Dendritic cell treated with granulocyte-macrophage colony-stimulating factor and Interleukin-4, amounts not matched to agents 40 ng/mL and 50 ng/mL, for 4 days (primary cell): ENCODE results near the gene SRRM2.
"Not testable (repeated sequence)": the region's sequence is repeated elsewhere in the genome, so short reads cannot be mapped to it uniquely, and the experiment has no call there.

Experiments used
- H3K27ac Mint-ChIP-seq: one replicate; pipeline ENCODE4 v1.8.0; 2022; ENCODE audit warnings: mild to moderate bottlenecking, mixed read lengths
- H3K27me3 Mint-ChIP-seq: one replicate; pipeline ENCODE4 v1.8.0; 2022; ENCODE audit warnings: mild to moderate bottlenecking, mixed read lengths
- H3K36me3 Mint-ChIP-seq: one replicate; pipeline ENCODE4 v1.8.0; 2022; ENCODE audit warnings: low read depth, mixed read lengths
- H3K4me1 Mint-ChIP-seq: one replicate; pipeline ENCODE4 v1.8.0; 2022; ENCODE audit warnings: low read depth, mixed read lengths
- H3K4me3 Mint-ChIP-seq: one replicate; pipeline ENCODE4 v1.8.0; 2022; ENCODE audit warnings: mild to moderate bottlenecking, moderate library complexity, mixed read lengths
- H3K9me3 Mint-ChIP-seq: one replicate; pipeline ENCODE4 v1.8.0; 2022; ENCODE audit warnings: mixed read lengths
- intact Hi-C: fragments of 100-400 bp; cut with micrococcal nuclease; formaldehyde crosslinking; loops from one replicate; pipeline ENCODE4 v1.15.0; 2022

SRRM2 gene

DNA sequence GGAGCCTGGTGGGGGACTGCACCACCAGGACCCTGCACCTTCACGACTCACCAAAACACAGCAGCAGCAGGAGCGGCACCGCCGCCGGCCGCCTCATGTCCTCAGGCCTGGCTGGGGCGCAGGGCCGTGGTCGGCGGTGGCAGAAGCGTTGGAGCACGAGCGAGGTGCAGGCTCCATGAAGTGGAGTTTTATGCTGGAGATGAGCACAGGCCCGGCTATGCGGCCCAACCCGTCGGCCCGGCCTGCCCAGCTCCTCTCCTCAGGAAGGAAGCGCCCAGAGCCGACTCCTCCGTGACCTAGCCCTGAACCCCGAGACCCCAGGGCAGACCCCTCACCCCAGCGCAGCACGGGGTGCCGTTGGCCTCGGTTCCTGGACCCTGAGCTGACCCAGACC lies 32.4 kb upstream of the SRRM2 start, which contains the start of gene PRSS27:
TSS of gene PRSS27 (minus strand) at position 161 of the 394 bp plus-strand sequence. CDS start at position 97, 64 bp downstream.
- Mint-ChIP-seq H3K4me3 (peak within 1 kb of the TSS; percentile 79), H3K27me3 (peaks cover 28% of the 10 kb centered on the region), H3K36me3 (no peaks in the 10 kb centered on the region), H3K27ac (peak within 1 kb of the TSS; percentile 83), H3K9me3 (no peaks in the 10 kb centered on the region), H3K4me1 (peaks cover 25% of the 10 kb centered on the region)
- intact Hi-C loops = loop anchor here (2.0 kb wide), 1 partner anchor 33 kb away; the partner anchor contains the start of gene SRRM2

DNA sequence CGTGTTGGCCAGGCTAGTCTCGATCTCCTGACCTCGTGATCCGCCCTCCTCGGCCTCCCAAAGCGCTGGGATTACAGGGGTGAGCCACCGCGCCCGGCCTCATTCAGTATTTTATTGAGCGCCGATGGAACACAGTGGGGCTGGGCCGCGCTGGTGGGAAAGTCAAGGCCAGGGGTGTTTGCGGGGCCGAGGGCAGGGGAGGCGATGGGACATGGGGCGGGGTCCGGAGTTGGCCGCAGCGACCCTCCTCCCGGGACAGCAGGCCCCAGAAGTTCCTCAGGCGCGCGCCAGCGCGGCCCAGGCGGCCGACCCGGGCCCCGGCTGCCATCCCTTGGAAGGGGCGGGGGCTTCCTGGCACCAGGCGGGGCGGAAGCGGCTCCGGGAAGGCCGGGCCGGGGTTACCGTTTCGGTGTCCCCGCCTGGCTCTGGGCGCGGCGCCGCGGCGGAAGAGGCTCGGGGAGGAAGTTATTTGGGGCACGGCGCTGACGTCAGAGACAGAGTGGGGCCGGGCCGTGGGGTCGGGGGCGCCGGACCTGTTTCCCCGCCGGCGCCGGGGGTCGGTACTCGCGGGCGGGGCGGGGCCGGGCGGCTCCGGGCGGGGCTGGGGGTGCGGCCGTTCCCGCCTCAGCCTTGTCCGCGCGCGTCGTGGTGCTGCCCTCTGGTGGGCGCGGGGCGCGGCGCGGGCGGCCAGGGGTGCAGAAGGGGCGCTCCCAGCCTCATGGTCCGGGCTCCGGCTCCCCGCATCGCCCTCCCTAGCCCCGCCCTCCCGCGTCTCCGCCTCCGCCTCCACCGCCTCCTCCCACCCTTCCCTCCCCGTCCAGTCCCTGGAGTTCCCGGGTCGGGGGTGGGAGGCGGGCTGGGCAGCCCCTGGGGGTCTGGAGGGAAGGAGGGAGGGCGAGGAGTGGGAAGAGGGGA lies 31.5 kb upstream of the SRRM2 start:
- no peaks in the 10 kb centered on the region for H3K9me3 Mint-ChIP-seq
- peak overlapping the region; percentile 79 for H3K4me3 Mint-ChIP-seq
- intact Hi-C loops = loop anchor here (2.0 kb wide), 1 partner anchor 32 kb away; the partner anchor contains the start of gene SRRM2
- H3K27me3 Mint-ChIP-seq = peaks cover 27% of the 10 kb centered on the region
- no peaks in the 10 kb centered on the region for H3K36me3 Mint-ChIP-seq
- H3K4me1 Mint-ChIP-seq = peaks cover 16% of the 10 kb centered on the region
- H3K27ac Mint-ChIP-seq = peak overlapping the region; percentile 83

DNA sequence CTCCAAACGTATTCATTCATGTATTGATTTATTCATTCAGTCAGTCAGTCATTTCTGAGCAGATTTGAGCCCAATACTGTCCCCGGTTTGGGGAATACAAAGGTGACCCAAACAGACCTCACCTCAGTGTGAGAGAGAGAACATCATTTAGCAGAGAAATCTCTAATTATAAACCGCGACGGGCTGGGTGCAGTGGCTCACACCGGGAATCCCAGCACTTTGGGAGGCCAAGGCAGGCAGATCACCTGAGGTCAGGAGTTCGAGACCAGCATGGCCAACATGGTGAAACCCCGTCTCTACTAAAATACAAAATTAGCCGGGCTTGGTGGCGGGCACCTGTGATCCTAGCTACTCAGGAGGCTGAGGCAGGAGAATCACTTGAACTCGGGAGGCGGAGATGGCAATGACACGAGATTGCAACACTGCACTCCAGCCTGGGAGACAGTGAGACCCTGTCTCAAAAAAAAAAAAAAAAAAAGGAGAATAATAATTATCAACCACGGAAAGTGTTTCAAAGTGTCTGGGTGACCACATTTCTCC lies 30.7 kb upstream of the SRRM2 start:
- H3K4me1 Mint-ChIP-seq = peaks cover 10% of the 10 kb centered on the region
- peaks cover 19% of the 10 kb centered on the region for H3K27me3 Mint-ChIP-seq
- H3K36me3 Mint-ChIP-seq, H3K27ac Mint-ChIP-seq, H3K9me3 Mint-ChIP-seq: not testable (repeated sequence)
- H3K4me3 Mint-ChIP-seq = peak overlapping the region; percentile 42
- intact Hi-C loops = loop anchor here (2.0 kb wide), 1 partner anchor 31 kb away; the partner anchor contains the start of gene SRRM2

DNA sequence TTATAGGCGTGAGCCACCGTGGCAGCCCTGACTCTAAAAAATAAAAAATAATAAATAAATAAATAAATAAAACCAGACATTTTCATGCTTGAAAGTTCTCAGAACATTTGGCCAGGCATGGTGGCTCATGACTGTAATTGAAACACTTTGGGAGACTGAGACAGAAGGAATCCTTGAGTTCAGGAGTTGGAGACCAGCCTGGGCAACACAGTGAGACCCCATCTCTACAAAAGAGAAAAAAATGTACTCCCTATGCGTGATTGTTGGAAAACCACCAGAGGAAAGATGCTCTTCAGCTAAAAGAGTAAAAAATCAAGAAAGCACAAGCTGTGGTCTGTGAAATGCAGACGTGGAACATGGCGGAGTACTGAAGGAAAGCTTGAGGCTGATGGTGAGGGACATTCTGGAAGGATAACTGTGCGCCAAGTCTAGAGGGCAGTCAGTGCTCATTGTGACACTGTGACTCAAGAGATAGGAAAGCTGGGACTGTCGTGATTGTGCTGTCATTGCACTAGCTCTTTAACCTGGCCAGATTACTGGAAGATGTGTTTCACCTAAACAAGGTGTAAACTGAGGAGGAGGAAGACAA lies 28.3 kb upstream of the SRRM2 start:
- Mint-ChIP-seq H3K27ac (no peak overlapping the region), H3K4me1 (peaks cover 10% of the 10 kb centered on the region), H3K27me3 (peaks cover 14% of the 10 kb centered on the region), H3K36me3 (no peaks in the 10 kb centered on the region), H3K4me3 (no peak overlapping the region), H3K9me3 (no peaks in the 10 kb centered on the region)
- intact Hi-C loops = no loop called here

DNA sequence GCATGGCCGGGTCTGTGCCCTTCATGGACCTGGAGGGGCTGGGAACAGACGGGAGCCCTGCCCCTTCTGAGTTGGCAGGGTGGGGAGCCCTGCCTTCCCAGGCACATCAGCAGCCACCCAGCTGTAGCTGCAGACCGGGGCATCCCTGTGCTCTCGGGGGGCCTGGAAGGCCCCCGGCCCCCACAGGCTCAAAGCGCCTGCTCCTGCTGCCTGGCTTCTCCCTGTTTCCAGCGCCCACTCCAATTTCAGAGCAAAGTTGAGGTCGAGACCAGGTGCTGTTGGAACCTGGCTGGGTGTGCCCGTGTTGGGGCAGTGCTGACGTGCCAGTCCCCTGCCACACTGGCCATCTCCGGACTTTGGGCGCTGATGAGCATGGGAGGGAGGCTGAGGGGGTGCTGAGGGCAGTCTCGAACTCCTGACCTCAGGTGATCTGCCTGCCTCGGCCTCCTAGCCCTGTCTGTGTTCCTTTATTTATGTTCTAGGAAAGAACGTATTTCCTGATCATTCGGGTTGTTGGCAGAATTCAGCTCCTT lies 27.6 kb upstream of the SRRM2 start:
- H3K27ac Mint-ChIP-seq = no peak overlapping the region

DNA sequence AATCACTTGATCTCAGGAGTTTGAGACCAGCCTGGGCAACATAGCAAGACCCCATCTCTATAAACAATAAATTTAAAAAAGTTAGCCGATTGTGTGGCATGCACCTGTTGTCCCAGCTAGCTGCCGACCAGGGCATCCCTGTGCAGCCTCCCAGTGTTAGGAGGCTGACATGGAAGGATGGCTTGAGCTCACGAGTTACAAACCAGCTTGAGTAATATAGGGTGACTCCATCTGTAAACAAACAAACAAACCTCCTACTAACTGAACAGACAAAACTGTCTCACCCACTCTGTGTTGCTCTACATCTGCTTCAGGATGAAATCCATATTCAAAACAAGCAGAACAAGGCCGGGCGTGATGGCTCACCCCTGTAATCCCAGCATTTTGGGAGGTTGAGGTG lies 25.5 kb upstream of the SRRM2 start:
- peaks cover 5% of the 10 kb centered on the region for H3K4me1 Mint-ChIP-seq
- no peaks in the 10 kb centered on the region for H3K9me3 Mint-ChIP-seq
- intact Hi-C loops = no loop called here
- H3K4me3 Mint-ChIP-seq = no peak overlapping the region
- peaks cover 14% of the 10 kb centered on the region for H3K27me3 Mint-ChIP-seq
- H3K36me3 Mint-ChIP-seq = no peaks in the 10 kb centered on the region
- H3K27ac Mint-ChIP-seq = no peak overlapping the region

More for the DNA sequence above, 27.6 kb upstream of the SRRM2 start:
- H3K4me1 Mint-ChIP-seq = peaks cover 9% of the 10 kb centered on the region
- peaks cover 14% of the 10 kb centered on the region for H3K27me3 Mint-ChIP-seq
- no peak overlapping the region for H3K4me3 Mint-ChIP-seq
- no peaks in the 10 kb centered on the region for H3K9me3 Mint-ChIP-seq
- intact Hi-C loops = no loop called here
- no peaks in the 10 kb centered on the region for H3K36me3 Mint-ChIP-seq

DNA sequence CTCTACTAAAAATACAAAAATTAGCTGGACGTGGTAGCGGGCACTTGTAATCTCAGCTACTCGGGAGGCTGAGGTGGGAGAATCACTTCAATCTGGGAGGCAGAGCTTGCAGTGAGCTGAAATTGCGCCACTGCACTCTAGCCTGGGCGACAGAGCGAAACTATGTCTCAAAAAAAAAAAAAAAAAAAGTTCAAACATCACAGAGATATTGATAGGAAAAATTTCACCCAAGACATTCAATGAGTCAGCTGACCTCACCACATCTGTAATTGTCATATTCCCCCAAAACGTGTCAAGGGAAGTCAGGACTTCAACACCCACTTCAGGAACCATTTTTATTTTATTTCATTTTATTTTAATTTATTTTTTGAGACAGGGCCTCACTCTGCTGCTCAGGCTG lies 24.4 kb upstream of the SRRM2 start:
- no peaks in the 10 kb centered on the region for H3K36me3 Mint-ChIP-seq
- H3K4me1 Mint-ChIP-seq = peaks cover 4% of the 10 kb centered on the region
- no peak overlapping the region for H3K4me3 Mint-ChIP-seq
- H3K27me3 Mint-ChIP-seq = peaks cover 14% of the 10 kb centered on the region
- no peak overlapping the region for H3K27ac Mint-ChIP-seq
- no peaks in the 10 kb centered on the region for H3K9me3 Mint-ChIP-seq
- intact Hi-C loops = no loop called here

DNA sequence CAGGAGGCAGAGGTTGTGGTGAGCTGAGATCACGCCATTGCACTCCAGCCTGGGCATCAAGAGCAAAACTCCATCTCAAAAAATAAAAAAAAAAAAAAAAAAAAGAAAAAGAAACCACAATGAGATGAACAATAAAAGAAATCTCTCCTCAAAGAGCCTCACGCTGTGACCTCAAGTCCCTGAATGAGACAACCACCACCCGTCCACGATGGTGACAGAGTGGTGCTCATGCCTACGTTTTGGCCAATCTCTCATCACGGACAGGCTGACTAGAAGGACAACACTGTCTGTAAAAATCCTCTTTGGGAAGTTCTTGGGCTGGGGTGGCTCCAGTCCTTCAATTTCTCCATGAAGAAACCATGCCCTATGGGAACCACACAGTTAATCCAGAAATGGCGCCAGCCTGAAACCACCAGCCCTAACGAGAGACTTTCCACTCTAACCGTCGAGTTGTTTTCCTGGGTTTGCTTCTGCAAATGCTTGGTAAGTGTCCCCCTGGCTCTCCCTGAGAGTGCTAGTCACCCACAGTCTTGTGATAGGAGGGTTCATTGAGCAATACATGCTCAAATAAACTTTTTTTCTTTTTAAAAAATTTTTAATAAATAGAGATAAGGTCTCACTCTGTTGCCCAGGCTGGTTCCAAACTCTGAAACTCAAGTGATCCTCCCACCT lies 17.5 kb upstream of the SRRM2 start:
- Mint-ChIP-seq H3K4me1 (no peaks in the 10 kb centered on the region), H3K36me3 (no peaks in the 10 kb centered on the region), H3K27me3 (peaks cover 1% of the 10 kb centered on the region), H3K4me3 (no peak overlapping the region), H3K9me3 (no peaks in the 10 kb centered on the region), H3K27ac (no peak overlapping the region)
- intact Hi-C loops = no loop called here

DNA sequence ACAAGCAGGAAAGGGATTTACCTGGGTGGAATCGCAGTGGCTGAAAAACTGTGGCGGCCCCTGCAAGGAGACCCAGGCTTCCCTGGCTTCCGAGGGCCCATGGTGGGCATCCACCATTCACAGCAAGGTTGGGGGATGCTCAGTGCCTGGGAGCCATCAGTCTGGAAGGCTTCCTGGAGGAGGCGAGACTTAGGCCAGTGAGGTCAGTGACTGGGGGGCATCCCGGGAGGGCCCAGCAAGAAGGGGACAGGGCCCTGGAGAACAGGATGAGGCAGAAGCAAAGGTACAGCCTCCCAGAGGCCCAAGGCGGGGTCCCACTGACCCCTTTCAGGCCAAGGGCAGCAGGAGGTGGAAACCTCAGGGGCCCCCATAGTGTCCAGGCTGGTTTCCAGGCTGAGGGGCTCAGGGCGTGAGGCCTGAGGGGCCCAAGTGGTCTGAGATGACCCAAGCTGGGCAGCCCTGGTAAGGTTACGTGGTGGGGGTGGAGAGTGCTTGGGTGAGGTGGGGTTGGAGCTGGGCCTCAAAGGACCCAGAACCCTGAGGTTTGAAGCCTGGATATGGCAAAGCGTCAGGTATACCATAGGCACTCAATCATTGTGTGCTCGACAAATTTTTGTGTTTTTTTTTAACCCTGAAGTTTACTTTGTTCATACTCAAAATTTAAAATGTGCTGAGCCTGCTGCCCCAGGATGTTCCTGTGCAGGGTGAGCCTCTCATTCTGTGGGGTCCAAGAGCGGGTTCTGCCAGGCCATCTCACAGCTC lies 15.8 kb upstream of the SRRM2 start:
- intact Hi-C loops = no loop called here
- no peaks in the 10 kb centered on the region for H3K36me3 Mint-ChIP-seq
- H3K4me1 Mint-ChIP-seq = peaks cover 7% of the 10 kb centered on the region
- H3K27me3 Mint-ChIP-seq = peaks cover 5% of the 10 kb centered on the region
- no peak overlapping the region for H3K4me3 Mint-ChIP-seq
- no peaks in the 10 kb centered on the region for H3K9me3 Mint-ChIP-seq
- peak overlapping the region; percentile 54 for H3K27ac Mint-ChIP-seq

DNA sequence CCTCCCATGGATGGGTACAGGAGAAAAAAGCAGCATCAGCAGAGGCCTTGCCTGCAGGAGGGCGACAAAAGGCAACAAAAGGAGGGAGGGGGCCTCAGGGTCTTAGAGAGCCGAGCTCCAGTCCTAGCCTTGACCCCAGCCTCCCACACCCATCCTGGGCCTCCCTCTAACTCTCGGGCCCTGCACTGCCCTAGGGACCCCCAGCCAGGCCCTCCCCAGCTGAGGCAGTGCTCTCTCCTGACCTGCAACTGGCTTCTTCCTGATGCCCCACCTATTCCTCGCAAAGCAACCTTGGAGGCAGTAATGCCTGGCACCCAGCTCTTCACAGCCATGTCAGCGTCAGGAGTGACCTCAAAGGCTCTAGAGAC lies 15.2 kb upstream of the SRRM2 start:
- Mint-ChIP-seq H3K27me3 (peaks cover 5% of the 10 kb centered on the region), H3K36me3 (no peaks in the 10 kb centered on the region), H3K4me1 (peaks cover 7% of the 10 kb centered on the region), H3K9me3 (no peaks in the 10 kb centered on the region), H3K4me3 (no peak overlapping the region), H3K27ac (peak overlapping the region; percentile 54)
- intact Hi-C loops = no loop called here

DNA sequence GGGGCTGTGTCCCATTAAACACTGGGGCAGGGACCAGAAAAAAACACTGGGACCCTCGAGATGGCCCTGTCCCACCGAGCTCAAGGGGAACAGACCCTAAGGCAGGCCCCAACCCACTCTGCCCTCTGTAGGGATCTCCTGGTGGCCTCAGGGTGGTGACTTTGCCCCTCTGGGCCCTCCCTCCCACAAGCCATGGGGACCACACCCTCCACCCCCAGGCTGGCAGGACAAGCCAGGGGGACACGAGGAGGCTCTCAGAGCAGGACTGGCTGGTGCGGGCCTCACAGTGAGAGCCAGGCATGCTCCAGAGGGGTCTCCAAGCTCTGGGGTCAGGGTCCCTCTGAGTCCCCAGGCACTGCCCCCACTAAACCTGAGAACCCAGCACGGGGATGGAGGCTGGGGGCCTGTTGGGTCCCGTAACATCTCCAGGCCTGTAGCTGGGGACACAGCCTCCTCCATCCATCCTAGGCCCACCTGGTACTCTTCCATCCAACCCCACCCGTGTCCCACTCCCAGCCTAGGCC lies 14.5 kb upstream of the SRRM2 start:
- Mint-ChIP-seq H3K27me3 (peaks cover 5% of the 10 kb centered on the region), H3K4me1 (peaks cover 7% of the 10 kb centered on the region), H3K4me3 (no peak overlapping the region), H3K9me3 (no peaks in the 10 kb centered on the region), H3K36me3 (no peaks in the 10 kb centered on the region), H3K27ac (no peak overlapping the region)
- intact Hi-C loops = no loop called here

DNA sequence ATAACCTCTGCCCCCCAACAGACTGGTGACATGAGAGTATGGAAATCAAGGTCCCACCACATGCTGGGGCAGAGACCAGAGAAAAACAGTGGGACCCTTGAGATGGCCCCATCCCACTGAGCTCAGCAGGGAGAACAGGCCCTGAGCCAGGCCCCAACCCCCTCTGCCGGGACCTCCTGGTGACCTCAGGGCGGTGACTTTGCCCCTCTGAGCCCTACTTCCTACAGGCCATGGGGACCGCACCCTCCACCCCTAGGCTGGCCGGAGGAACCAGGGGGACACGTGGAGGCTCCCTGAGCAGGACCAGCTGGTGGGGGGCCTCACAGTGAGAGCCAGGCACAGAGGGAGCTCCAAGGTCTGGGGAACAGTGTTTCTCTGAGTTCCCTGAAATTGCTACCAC lies 13.8 kb upstream of the SRRM2 start:
- no peaks in the 10 kb centered on the region for H3K9me3 Mint-ChIP-seq
- H3K4me1 Mint-ChIP-seq = peaks cover 7% of the 10 kb centered on the region
- H3K27ac Mint-ChIP-seq = no peak overlapping the region
- peaks cover 5% of the 10 kb centered on the region for H3K27me3 Mint-ChIP-seq
- intact Hi-C loops = no loop called here
- H3K4me3 Mint-ChIP-seq = no peak overlapping the region
- no peaks in the 10 kb centered on the region for H3K36me3 Mint-ChIP-seq
